GM19328 (cell line): ENCODE measurements around the gene CD33.

Experiments used
- ATAC-seq: cut with Tn5 transposase; IDR thresholded peaks from one replicate; pipeline ENCODE4 v1.9.1; 2021; ENCODE audit warnings: mild to moderate bottlenecking, moderate library complexity; ENCODE audit not compliant: unreplicated experiment

Gene CD33

DNA sequence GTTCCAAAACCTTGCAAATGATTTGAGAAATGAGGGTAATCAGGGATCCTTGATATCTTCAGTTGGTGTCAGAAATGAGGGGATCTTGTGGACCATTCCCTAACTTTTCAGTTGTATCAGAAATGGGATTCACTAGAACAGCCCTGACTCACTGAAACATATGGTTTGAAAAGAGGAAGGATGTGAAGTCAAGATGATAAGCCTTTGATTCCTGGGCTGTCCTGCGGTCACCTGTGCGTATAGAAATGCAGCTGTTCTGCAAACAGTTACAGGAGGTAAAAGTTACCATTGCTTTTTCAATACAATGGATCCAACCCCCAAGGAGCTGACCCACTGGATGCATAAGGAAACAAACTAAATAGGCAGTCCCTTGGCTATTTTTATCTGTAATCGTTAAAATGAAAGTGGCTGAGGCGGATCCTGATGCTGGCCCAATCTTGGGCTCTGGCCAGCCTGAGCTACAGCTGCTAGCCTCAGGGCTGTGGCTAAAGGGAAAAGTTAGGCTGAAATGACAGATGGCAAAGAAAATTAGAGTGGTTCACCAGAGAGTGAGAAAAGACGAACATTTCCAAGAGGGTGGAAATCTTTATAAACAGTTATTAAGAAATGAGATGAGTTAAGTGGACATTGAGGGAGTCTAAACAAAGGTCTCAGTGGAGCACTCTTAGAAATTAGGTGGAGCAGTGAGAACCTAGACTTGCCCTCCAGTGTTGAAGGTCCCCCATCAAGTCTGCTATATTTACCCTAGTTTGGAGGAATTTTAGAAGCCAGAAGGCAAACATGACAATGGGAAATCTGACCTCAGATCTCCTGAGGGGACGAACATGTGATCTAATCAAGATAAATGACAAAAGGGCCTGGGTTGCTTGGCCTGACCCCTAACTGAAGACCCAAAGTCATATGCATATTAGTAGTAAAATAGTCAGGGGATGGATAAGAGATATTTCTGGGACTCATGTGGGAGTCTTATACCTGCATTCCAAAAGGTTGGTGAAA, 33.6 kb downstream of the CD33 start:
- ATAC-seq, result no peak

DNA sequence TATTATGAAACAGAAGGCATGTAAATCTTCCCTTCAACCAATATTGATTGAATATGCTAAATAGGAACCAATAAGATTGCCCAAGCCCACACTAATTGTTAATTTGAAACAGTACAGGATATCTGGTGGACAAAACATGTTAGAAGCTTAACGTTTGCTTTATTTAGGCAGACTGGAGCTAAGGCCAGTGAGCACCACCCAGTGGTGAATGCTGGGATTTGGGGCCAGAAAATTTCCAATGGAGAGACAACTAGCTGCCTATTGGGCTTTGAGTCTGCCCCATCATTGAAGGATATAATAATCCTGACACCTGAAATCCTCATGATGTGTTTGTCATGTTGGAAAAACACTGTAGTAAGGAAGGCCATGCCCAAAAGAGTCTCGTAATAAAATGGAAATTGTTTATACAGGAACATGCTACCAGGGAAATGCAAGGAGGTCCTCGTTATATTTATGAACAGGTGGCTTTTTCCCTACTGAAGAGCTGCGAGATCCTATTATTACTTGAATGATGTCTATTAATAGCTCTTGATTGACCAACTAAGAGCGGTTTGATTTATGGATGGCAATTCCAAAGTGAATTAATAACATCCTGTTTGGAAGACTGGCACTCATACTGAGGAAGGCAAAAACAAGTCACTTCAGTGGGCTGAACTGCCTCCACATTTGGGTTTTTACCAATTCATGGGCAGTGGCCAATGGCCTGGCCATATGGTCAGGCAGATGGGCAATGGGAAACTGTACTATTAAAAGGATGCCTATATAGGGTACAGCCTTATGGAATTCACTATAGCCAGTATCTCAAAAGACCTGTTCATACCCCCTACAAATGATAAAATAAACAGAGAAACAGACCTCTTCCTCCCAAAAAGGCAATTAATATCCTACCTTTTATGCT, 34.7 kb downstream of the CD33 start:
- ATAC-seq, result no peak

DNA sequence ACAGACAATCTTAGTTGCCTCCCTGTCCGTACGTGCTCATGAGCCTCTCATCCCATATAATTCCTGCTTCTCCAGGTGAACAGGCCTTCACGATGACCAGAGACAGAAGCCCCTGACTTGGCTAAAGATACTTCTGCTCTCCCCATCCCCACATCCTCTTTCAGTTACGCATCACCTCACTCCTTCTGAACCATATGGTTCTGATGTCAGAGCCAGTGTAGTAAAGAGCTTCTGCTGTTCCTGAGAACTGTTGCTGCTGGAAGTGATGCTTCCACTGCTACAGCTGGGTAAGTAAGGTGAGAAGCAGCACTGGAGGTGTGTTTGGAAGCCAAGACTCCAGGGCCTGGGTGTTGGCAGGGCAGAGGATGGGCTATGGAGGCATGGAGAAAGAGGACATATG, 38.9 kb downstream of the CD33 start:
- no peak for ATAC-seq

DNA sequence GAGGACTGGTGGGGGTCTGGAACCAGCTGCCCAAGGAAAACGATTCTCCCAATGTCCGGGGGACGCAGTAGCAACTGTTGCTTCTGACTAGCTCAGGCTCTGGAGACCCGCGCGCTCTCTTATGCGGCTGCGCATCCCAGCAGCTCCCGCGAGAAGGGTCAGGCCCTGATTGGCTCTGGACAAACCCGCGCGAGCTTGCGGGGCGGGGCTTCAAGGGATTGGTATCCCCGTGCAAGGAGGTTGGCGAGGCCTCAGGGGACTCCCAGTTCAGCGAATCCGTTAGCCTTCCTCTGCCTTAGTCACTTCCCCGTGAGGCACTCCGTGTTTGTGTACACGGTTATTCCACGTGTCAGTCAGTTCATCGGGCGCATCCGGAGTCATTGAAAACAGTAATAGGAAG, 46.2 kb downstream of the CD33 start:
- no peak for ATAC-seq

DNA sequence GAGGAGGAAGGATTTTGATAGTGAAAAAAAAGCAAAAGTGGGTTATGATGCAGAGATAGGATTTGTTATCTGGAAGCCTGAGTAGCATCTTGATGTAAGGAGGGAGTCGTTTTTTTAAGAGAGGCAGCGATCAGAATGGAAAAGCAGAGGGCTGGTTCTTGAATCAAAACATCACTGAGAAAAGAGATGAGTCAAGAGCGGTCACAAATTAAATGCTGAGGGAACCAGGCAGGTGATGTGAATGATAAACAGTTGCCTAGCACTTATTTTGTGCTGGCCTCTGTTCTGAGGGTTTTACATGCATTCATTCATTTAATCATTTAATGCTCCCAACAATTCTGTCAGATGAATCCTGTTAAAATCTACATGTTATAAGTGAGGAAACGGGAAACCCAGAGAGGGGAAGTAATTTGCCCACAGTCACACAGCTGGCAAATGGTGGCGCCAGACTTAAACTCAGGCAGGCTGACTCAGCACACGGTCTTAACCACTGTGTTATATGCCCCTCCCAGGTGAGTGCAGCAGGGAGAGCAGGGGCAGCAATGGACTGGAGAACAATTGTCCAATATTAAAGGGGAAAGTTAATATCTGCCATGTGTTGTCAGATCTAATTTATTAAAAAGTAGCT, 47.4 kb downstream of the CD33 start:
- ATAC-seq, result no peak

DNA sequence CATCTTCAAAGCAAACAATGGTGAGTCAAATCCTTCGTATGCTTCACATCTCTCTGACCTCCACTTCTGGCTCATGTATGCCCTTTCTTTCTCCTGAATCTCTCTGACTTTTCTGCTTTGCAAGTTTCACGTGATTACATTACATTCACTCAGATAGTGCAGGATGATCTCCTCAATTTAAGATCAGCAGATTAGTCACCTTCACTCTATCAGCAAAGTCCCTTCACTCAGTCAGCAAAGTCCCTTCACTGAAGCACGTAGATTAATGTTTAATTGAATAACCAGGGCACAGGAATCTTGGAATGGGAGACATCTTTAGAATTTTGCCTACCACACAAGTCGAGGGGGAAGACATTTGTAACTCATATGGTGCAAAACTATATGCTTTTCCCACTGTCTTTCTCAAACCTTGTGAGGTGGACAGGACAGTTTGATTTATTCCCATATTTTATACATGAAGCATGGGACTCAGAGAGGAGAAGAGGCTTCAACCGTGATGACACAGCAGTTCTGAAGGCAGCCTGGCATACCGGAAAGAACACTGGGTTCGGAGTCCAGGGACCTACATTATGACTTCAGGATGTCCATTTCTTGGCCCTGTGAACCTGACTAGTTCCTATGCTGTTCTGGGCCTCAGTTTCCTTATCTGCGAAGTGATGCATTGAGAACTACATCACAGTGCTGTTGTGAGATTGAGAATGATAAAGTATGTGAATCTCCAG, 49.3 kb downstream of the CD33 start:
- ATAC-seq, result no peak

DNA sequence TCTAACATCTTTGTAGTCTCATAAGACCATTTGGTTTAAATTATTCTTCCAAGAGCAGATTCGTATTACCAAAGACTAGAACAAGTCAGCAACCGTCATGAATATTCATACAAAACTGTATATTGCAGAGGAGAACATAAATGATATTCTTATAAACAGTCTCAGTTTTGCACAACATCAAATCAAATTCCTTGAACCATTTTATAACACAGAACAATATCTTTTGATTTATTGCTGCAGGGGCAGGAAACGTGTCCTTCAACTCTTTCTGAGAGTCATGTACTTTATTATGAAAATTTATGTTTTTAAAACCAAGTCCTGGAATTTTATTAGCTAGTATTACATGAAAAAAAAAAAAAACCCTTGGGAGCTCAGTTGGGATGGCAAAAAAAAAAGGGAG, 52.2 kb downstream of the CD33 start:
- ATAC-seq, result no peak

DNA sequence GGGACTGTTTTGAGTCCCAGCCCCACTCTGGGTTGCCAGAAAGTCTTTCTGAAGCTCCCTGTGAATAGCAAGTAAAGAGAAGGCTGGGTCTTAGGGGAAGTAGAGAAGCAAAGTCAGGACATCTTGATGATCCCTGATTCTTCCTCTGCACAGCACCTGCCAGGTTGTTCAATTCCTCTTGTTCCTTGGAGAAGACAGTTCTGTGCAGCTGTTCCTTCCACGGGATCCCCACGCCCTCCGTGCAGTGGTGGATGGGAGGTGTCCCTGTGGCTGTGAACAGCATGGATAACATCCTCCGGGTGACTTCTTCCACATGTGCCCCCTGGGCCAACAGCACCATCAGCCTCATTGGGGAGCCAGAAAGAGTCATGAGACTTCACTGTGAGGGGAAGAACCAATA, 57.5 kb downstream of the CD33 start:
- ATAC-seq, result no peak

DNA sequence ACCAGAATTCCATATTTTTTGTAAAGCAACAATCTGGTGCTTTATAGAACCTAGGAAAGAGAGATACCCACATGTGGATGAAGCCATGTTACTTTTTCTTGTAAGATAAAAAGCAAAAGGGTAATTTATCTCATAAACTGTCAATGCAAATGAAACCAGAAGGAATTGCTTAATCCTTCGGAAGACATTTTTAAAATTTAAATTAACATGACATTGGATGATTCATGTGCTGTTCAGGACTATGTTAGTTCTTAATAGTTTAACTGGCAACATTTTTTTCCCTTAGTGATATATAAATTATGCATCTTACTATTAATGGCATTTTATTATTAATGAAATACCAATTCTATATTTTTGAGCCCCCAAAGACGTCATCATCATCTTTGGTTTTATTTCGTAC, 60.8 kb downstream of the CD33 start:
- no peak for ATAC-seq
